ENCODE data around the gene KIFC3. TPM values are rescaled to one million over a fixed set of nuclear protein-coding genes. Genes with fewer than 3 reads are reported as not detected.
A peak's percentile ranks its signal among the peaks of the same experiment; 100 is the strongest.

Gene KIFC3
- total RNA-seq, 1 donor from 2014 or later: 96.9 TPM

DNA sequence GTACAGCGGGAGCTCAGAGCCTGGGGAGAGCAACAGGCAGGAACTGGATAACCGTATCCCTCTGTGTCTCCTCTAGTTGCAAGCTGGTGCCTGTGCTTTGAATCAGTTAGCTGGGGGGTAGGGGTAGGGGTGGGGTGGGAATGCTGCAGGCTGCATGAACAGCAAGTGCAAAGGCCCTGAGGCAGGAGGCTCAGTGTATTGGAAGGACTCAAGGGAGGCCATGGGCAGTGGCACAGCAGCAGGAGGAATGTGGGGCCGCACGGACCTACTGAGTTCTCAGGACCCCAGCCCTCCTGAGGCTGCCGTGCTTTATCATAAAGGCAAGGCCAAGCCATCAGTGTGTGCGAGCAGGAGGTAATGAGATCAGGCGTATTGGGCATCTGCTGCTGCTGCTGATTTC lies 63.4 kb downstream of the KIFC3 start:
- TF ChIP-seq CTCF (IDR thresholded peaks at IDR 0.05; ENCODE audit: insufficient read depth, low read depth, low read length): no peak
- TF ChIP-seq EZH2 (IDR thresholded peaks at IDR 0.05; ENCODE audit: insufficient read depth, low read length): no peak
- Histone ChIP-seq H3K27ac (ENCODE audit: low read depth, low read length) (no peak overlapping the region), H3K36me3 (ENCODE audit: insufficient read depth, low read length) (no peaks in the 10 kb centered on the region), H3K9ac (ENCODE audit: low read length) (no peak overlapping the region), H3K4me3 (ENCODE audit: insufficient read depth, low read depth, low read length) (no peak overlapping the region), H4K20me1 (ENCODE audit: insufficient read depth, low read length) (no peaks in the 10 kb centered on the region), H3K4me2 (ENCODE audit: low read length) (no peak overlapping the region), H2AFZ (ENCODE audit: low read depth, low read length) (no peak overlapping the region), H3K9me3 (ENCODE audit: insufficient read depth, low read depth, low read length) (no peaks in the 10 kb centered on the region), H3K4me1 (ENCODE audit: insufficient read depth, low read length) (peaks cover 23% of the 10 kb centered on the region), H3K27me3 (ENCODE audit: insufficient read depth, low read length) (no peaks in the 10 kb centered on the region), H3K79me2 (ENCODE audit: insufficient read depth, low read length) (peaks cover 4% of the 10 kb centered on the region)
- FAIRE-seq (no peak), DNase-seq (ENCODE audit: low read depth) (no peak)
- Mint-ChIP-seq H3K27me3 (ENCODE audit: low read depth, unreplicated experiment) (no peaks in the 10 kb centered on the region), H3K9me3 (ENCODE audit: unreplicated experiment) (no peaks in the 10 kb centered on the region), H3K36me3 (ENCODE audit: low read depth, unreplicated experiment) (peaks cover 6% of the 10 kb centered on the region), H3K4me3 (ENCODE audit: unreplicated experiment) (no peak overlapping the region), H3K4me1 (ENCODE audit: low read depth, unreplicated experiment) (peaks cover 13% of the 10 kb centered on the region), H3K27ac (ENCODE audit: unreplicated experiment) (no peak overlapping the region)

- Histone ChIP-seq H3K27ac (ENCODE audit: low read depth, low read length) (peak overlapping the region; percentile 88), H3K79me2 (ENCODE audit: insufficient read depth, low read length) (peaks cover 4% of the 10 kb centered on the region), H3K4me1 (ENCODE audit: insufficient read depth, low read length) (peaks cover 23% of the 10 kb centered on the region), H3K4me2 (ENCODE audit: low read length) (peak overlapping the region; percentile 99), H3K36me3 (ENCODE audit: insufficient read depth, low read length) (no peaks in the 10 kb centered on the region), H3K9ac (ENCODE audit: low read length) (peak overlapping the region; percentile 87), H3K4me3 (ENCODE audit: insufficient read depth, low read depth, low read length) (peak overlapping the region; percentile 75), H2AFZ (ENCODE audit: low read depth, low read length) (peak overlapping the region; percentile 88), H3K9me3 (ENCODE audit: insufficient read depth, low read depth, low read length) (no peaks in the 10 kb centered on the region), H3K27me3 (ENCODE audit: insufficient read depth, low read length) (no peaks in the 10 kb centered on the region), H4K20me1 (ENCODE audit: insufficient read depth, low read length) (no peaks in the 10 kb centered on the region)
- Mint-ChIP-seq H3K36me3 (ENCODE audit: low read depth, unreplicated experiment) (peaks cover 7% of the 10 kb centered on the region), H3K4me3 (ENCODE audit: unreplicated experiment) (peak overlapping the region; percentile 94), H3K9me3 (ENCODE audit: unreplicated experiment) (no peaks in the 10 kb centered on the region), H3K27me3 (ENCODE audit: low read depth, unreplicated experiment) (no peaks in the 10 kb centered on the region), H3K27ac (ENCODE audit: unreplicated experiment) (peak overlapping the region; percentile 98), H3K4me1 (ENCODE audit: low read depth, unreplicated experiment) (peaks cover 13% of the 10 kb centered on the region)
- peak; percentile 77 for DNase-seq (ENCODE audit: low read depth)
- TF ChIP-seq EZH2 (IDR thresholded peaks at IDR 0.05; ENCODE audit: insufficient read depth, low read length) (no peak), CTCF (IDR thresholded peaks at IDR 0.05; ENCODE audit: insufficient read depth, low read depth, low read length) (no peak)
- no peak for FAIRE-seq
Measured at GRCh38 chr16:57736419-57737351, 65.6 kb downstream of the KIFC3 start.
